ACHN (cell line): ENCODE measurements around the gene TGFA.

Experiments
- DNase-seq: peaks from one replicate; pipeline ENCODE4 v3.0.0-alpha.2; 2015
- in situ Hi-C: cut with HindIII; loops from 2 replicates; pipeline ENCODE4 v1.10.0; 2017; ENCODE audit warnings: low sequenced_read_pairs, low pct_ligation_motif_present, low pct_unique_long_range_greater_than_20kb

The TGFA gene

GRCh38 chr2:70454936-70455544 lies 98.6 kb downstream of the TGFA start:
- in situ Hi-C loops: no loop called here
- no peak for DNase-seq

- no peak for DNase-seq
- in situ Hi-C loops: no loop called here
Observed at GRCh38 chr2:70450641-70451250, 102.9 kb downstream of the TGFA start.

DNA sequence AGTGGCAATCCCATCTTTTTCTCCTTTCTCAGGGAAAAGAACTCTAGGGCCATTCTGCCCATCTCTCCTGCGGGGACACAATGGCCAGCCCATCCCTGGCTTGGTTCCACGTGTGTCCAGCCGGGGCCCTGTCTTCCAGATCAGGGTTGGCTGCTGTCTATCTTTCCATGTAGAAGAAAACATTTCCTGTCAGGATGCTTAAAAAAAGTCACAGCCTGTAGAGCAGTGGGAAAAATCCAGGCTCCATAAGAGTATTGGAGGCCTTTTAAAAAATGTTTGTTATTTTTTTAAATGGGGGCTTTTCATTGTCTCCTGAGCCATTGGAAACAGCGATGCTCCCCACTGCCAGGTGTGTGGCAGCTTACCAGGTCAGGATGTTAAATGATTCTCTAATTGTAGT lies 105.6 kb downstream of the TGFA start:
- in situ Hi-C loops: no loop called here
- DNase-seq: no peak

DNA sequence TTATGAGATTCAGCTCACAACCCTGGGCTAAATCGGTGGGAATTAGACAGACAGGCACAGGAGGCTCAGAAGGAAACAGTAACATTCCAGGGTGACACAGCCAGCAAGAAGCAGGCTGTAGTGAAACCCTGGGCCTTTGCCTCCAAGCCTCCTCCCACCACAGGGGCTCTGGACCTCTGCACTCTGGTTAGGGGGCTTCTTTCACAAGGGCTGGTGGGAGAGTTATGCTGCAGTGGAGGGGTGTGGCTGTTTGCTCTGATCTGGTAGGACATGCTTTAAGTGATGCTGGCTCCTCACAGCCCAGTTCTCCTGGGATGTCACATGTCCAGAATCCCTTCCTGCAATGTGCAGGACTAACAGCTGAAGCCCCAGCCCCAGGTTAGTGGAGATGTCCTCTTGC lies 109.9 kb downstream of the TGFA start:
- in situ Hi-C loops: no loop called here

DNA sequence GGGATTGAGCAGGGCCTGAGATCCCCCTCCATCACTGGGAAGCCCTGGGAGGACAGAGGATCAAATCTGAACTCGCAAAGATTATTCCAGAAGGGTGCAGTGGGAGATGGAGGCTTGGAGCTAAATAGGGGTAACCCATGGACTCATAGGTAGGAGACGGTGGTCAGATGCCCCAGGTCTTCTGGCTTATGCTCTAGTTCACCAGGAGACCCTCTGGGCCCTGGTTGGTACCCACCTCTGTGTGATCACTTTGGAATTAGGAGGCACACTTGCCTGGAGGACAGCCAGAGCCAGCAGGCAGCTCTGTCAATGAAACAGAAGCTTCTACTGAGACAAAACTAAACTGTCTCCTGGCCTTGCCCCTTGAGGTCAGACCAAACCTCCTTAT lies 110.6 kb downstream of the TGFA start:
- in situ Hi-C loops: no loop called here
- DNase-seq: no peak

More for the DNA sequence above, 109.9 kb downstream of the TGFA start:
- no peak for DNase-seq

DNA sequence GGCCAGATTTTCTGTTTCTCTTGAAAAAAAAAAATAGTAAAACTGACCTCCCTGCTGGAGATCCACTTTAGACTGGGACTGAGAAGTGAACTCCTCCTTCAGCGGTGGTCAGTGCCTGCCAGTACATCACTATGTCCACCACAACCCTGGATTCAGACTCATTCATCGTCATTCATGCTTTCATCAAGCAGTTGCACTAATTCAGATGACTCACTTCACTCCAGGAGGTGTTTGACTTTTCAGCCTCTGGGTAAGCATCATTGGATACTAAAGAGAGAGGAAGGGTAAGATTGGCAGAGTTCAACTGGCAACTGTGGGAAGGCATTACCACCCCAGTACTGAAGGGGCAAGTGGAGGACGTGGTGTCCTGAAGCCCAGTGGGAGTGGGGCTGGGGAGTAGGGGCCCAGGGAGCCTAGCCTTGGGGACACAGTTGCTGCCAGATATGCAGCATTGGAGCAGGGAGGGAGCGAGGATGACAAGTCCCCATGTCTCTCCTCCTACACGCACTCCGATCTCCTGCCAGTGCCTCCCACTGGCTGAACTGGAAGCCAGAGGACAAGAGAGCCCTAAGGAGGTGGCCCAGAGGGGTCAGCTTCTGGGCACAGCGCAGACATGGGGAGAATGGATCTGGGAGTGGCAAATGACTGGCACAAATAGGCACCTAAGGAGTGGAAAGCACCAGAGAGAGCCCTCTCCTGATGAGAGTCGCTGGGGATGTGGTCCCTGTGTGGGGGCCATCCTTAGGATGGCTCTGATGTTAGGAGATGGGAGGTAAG lies 111.1 kb downstream of the TGFA start:
- DNase-seq: no peak
- in situ Hi-C loops: no loop called here

DNA sequence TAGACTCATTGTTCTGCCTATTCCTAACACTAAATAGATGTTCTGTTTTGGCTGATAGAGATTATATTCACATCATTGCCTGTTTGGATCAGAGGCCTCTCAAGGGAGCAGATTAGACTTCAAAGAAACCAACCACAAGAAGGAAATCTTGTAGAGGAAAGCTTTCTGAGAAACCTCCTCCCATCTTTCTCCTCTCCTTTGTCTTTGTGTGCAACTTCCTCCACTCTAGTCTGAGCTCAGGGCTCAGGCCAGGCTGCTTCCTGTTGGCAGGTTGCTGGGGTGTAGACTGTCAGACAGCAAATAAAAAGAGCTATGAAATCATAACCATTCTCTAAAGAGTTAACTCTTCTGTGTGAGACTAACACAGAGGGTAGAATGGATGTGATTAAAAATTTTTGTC lies 113.0 kb downstream of the TGFA start:
- DNase-seq: no peak
- in situ Hi-C loops: no loop called here

GRCh38 chr2:70435138-70435537 lies 118.5 kb downstream of the TGFA start:
- DNase-seq: no peak
- in situ Hi-C loops: no loop called here

DNA sequence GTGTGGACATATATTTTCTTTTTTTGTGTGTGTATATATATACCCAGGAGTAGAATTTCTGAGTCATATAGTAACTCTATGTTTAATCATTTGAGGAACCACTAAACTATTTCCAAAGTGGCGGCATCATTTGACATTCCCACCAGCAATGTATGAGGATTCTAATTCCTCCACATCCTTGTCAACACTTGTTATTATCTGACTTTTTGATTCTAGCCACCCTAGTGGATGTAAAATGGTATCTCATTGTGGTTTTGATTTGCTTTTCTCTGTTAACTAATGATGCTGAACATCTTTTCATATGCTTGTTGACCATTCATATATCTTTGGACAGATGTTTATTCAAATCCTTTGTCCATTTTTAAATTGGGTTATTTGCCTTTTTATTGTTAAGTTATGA lies 120.3 kb downstream of the TGFA start:
- in situ Hi-C loops: no loop called here
- no peak for DNase-seq

GRCh38 chr2:70431716-70432347 lies 121.8 kb downstream of the TGFA start:
- in situ Hi-C loops: no loop called here
- no peak for DNase-seq

DNA sequence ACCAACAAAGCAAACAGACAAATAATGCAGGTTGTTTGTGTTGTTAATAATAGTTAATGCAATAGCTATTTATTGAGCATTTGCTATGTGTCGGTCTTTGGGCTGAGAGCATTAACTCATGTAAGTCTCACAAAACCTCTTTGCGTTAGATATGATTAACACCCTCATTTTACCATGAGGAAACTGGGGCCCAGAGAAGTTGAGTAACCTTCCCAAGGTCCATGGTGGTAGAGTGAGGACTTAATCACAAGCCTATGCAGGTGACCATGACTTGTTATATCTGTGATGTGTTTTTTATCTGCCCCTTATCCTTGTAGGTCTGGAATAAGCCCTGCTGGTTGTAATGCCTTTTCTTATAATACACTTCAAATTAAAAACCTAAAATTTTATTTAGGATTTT lies 127.3 kb downstream of the TGFA start:
- in situ Hi-C loops: no loop called here
- no peak for DNase-seq

DNA sequence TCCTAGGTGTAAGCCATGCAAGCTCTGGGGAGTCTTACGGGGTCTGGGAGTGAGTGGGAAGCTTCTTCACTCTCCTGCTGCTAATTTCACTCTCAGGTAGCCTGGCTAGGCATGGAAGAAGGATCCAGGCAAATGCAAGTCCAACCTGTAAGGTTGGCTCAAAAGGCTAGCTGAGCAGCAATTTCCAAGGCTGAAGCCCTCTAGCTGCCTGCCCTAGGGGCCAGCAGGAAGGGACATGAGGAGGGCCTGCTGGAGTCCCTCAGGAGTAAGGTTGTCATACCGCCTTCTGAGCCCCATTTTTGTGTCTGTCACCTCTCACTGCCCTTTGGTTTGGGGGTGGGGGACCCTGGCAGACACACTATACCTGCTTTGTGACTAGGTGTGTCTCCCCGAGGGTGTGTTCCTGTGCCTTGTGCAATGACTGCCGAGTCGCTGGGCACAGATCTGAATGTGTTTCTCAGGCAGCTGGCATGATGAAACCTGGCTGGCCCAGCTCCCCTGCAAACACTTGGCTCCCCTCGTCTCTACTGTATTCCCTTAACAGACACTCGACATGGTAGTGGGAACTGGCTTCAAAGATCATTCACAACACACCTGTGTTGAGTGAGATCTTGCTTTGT lies 127.8 kb downstream of the TGFA start:
- in situ Hi-C loops: no loop called here
- no peak for DNase-seq

DNA sequence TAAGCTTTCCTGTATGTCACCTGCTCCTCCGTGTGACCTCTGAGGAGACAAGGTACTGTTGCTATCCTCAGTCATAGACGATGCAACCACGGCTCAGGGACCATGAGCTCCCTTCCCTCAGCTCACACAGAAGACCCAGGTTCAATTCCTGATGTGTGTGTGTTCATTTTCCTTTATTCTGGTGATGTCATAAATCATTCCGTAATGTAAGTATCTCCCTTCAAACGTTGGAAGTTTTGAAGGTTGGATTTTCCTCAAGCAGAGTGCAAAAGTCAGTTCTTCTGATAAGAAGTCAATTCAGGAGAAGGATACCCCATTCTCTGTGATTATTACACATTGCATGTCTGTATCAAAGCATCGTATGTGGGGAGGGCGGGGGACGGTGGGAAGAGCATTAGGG lies 132.9 kb downstream of the TGFA start:
- no peak for DNase-seq
- in situ Hi-C loops: no loop called here

GRCh38 chr2:70420143-70420542 lies 133.5 kb downstream of the TGFA start:
- in situ Hi-C loops: no loop called here
- DNase-seq: no peak

- in situ Hi-C loops: no loop called here
- DNase-seq: no peak
Observed at GRCh38 chr2:70418514-70418913, 135.1 kb downstream of the TGFA start.

GRCh38 chr2:70417011-70417410 lies 136.6 kb downstream of the TGFA start:
- DNase-seq: no peak
- in situ Hi-C loops: no loop called here

- in situ Hi-C loops: no loop called here
- DNase-seq: no peak
Observed at GRCh38 chr2:70412294-70413070, 141.1 kb downstream of the TGFA start.

GRCh38 chr2:70411483-70412125 lies 142.0 kb downstream of the TGFA start:
- no peak for DNase-seq
- in situ Hi-C loops: no loop called here
